GOT3 (cell line): ENCODE measurements around the gene KRTAP5-1.
"Not testable (repeated sequence)": the region's sequence is repeated elsewhere in the genome, so short reads cannot be mapped to it uniquely, and the experiment has no call there.

ENCODE experiments used
- DNase-seq: peaks from one replicate; lab custom pipeline; 2025; ENCODE audit warnings: mixed read lengths; lab: John Stamatoyannopoulos, UW

Gene KRTAP5-1

DNA sequence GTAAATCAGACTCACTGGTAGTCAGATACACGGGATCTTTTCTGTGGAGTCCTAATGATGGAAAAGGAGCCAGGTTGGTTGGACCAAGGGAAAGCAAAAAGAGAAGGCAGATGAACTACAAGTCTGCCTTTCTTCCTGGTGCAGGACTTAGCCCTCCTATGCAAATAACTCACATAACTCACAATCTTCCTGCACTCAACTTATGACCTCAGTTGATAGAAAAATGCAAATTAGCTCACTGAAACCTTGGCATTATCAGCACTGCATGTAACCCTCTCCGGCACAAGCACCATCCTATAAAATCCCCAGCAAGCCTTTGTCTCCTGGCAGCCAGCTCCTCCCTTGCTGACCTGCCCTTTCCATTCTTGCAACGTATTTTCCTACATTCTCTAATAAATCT is 16.6 kb upstream of the KRTAP5-1 start:
- not testable (repeated sequence) for DNase-seq

DNA sequence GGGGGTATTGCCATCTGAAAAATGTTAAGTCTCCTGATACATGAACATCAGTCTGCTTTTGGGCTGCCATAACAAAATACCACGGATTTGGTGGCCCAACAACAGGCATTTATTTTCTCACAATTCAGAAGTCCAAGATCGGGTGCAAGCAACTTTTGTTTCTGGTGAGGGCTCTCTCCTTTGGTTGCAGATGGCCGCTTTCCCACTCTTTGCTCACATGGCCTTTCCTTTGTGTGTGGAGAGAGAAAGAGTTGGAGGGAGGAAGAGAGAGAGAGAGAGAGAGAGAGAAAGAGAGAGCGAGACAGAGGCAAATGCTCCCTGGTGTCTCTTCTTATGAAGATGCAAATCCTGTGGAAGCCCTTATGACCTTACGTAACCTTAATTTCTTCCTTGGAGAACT is 15.5 kb upstream of the KRTAP5-1 start:
- DNase-seq, result no peak

- DNase-seq, result no peak
Measured at GRCh38 chr11:1598816-1599215, 13.7 kb upstream of the KRTAP5-1 start.

DNA sequence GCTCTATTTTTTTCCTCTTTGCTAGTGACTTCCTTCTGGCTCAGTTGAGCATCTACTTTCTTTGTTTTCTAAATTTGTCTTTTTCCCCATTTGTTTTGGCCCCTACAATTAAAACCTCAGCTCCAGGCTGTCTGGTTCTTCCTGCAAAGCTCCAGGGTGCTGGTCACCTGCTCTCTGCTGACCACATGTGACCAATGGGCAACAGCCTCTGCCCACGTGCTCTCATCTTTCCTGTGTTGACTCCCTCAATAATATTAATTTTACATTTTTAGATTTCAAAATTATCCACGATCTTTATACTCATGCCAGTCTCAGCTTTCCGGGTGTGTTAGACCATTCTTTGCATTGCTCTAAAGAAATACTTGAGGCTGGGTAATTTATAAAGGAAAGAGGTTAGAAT is 13.3 kb upstream of the KRTAP5-1 start:
- DNase-seq, result not testable (repeated sequence)

- DNase-seq, result no peak
Measured at GRCh38 chr11:1597994-1598380, 12.9 kb upstream of the KRTAP5-1 start, which contains the start of gene KRTAP5-2. Gene KRTAP5-2 (minus strand): TSS chr11:1598294. CDS start chr11:1598250, 44 bp downstream.

DNA sequence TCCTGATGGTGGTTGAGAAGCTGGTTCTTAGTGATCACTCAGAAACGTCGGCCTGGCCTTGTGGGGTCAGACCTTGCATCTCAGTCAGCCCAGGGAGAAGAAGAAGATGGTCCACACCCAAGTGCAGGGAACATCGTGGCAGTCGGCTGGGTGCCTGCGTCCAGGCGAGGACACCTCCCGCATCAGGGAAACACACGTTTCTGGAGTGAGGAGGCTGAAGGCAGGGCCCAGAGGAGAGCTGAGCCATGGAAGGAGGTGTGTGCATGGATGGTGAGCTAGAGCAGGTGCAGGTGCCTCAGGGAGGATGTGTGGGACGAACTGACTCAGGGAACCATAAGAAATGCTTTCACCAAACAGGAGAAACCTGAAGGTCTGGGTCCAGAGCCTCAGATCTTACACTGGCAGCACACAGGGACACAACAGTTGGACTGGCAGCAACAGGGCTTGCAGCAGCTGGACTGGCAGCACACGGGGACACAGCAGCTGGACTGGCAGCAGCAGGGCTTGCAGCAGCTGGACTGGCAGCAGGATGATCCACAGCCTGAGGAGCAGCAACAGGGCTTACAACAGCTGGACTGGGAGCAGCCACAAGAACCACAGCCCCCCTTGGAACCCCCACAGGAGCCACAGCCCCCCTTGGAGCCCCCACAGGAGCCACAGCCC is 12.4 kb upstream of the KRTAP5-1 start:
- no peak for DNase-seq

GRCh38 chr11:1596576-1597121 is 11.6 kb upstream of the KRTAP5-1 start:
- not testable (repeated sequence) for DNase-seq

GRCh38 chr11:1595994-1596575 is 11.0 kb upstream of the KRTAP5-1 start:
- DNase-seq, result not testable (repeated sequence)

DNA sequence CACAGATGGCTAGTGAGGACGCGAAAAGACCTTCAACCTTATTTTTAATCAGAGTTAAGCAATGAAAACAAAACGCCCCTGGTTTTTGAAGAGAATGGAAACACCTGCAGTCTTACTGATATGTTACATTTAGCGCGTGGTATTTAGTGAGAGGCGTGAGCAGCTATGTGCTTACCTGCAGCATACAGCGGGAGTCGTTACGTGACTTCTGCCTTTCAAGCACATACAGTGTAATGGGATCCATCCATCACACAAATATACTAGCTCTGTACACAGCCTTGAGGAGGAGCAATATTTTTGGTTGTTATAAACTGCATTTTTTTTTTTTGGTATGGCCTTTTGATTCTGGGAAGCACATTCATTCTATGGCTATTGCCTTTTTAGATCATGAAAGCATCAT is 7.5 kb upstream of the KRTAP5-1 start:
- DNase-seq, result no peak

DNA sequence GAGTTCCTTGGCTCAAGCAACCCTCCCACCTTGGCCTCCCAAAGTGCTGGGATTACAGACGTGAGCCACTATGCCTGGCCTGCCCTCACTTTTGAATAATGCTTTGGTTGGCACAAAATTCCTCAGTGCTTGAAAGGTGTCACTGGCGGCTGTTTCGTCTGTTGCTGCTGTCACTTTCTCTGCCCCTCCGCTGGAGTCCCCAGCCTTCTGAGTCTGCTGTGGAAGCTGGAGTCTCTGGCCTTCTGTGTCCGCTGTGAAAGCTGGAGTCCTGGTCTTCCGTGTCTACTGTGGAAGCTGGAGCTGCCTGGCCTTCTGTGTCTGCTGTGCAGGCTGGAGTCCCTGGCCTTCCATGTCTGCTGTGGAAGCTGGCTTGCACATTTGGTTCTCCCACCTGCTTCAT is 4.9 kb upstream of the KRTAP5-1 start:
- no peak for DNase-seq

GRCh38 chr11:1589191-1589963 is 4.3 kb upstream of the KRTAP5-1 start:
- not testable (repeated sequence) for DNase-seq

DNA sequence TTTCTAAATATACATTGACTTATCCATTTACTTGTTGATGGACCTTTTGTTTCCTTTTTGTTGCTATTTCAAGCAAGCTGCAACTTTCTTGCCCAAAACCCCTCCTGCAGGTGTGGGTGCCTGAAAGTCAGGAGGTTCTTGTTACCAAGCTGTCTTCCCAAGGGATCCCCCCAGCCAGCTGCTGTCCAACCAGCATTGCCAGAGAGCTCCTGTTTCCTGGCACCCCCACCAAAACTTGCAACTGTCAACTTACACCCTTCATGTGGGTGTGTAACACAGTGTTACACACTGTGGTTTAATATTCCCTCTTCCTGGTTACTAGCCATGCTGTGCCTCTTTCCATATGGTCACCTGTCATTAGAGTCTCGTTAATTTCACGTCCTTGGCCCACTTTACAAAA is 1.6 kb upstream of the KRTAP5-1 start:
- no peak for DNase-seq

- not testable (repeated sequence) for DNase-seq
Measured at GRCh38 chr11:1582909-1583308, 2.2 kb downstream of the KRTAP5-1 start.

DNA sequence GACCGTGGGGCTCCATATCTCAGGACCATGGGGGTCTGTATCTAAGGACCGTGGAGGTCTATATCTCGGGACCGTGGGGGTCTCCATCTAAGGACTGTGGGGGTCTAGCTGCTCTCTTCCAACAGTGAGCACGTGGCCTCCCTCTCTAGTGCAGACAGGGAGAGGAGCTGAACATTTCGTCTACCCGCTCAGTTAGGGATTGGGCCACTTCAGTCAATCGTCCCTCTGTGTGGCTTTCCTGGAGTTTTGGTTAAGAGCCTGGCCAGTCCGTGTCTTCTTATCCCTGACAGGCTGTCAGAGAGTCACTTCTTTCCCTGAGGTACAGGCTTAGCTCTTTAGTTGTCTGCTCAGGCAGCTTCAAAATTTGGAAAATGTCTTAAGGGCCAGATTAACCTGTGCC is 3.1 kb downstream of the KRTAP5-1 start:
- no peak for DNase-seq

- no peak for DNase-seq
Measured at GRCh38 chr11:1576825-1577224, 8.3 kb downstream of the KRTAP5-1 start.

GRCh38 chr11:1575756-1576155 is 9.3 kb downstream of the KRTAP5-1 start:
- not testable (repeated sequence) for DNase-seq

DNA sequence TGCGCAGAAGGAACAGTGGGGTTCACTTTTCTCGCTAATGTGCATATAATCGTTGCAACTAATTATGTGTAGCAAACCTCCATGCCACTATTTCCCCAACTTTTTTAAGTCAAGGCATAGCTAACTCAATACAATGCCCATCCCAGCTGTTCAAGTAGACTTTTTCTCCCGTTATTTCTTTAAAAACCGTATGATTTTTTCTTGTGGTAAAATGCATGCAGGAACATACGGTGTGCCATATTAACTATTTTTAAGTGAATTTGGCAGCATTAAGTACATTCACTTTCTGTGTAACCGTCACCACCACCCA is 10.2 kb downstream of the KRTAP5-1 start:
- no peak for DNase-seq

DNA sequence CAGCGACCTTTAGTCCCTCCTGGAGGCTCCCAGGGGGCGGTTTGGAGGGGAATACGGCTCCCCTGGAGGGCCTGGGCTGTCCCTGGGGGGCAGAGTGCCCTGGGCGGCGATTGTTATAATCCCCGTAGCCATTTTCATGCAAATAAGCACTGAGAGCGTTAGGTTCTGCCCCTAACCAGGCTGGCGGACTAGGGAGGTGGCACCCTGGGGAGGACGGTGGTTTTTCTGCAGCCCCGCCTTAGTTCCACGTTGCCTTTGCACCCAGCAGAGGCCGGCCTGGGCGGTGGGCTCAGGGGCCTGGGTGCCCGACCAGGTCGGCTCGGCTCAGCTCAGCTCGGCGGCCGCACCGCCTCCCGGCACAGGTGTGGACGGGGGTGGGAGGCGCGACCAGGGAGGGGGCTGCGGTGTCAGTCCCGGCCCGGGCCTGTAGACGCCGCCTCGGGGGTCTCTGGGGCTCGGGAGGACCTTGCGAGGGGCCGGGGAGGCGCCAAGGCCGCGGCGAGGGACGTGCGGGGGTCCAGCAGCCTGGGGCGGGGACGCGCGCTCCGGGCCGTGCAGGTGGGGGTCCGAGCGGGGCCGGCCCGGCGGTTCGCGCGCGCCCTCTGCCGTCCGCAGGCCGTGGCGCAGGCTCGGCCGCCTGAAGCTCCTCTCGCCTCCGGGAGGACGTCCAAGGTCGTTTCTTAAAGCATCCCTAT is 10.7 kb downstream of the KRTAP5-1 start:
- DNase-seq, result no peak

GRCh38 chr11:1573903-1574237 is 11.2 kb downstream of the KRTAP5-1 start:
- DNase-seq, result no peak

DNA sequence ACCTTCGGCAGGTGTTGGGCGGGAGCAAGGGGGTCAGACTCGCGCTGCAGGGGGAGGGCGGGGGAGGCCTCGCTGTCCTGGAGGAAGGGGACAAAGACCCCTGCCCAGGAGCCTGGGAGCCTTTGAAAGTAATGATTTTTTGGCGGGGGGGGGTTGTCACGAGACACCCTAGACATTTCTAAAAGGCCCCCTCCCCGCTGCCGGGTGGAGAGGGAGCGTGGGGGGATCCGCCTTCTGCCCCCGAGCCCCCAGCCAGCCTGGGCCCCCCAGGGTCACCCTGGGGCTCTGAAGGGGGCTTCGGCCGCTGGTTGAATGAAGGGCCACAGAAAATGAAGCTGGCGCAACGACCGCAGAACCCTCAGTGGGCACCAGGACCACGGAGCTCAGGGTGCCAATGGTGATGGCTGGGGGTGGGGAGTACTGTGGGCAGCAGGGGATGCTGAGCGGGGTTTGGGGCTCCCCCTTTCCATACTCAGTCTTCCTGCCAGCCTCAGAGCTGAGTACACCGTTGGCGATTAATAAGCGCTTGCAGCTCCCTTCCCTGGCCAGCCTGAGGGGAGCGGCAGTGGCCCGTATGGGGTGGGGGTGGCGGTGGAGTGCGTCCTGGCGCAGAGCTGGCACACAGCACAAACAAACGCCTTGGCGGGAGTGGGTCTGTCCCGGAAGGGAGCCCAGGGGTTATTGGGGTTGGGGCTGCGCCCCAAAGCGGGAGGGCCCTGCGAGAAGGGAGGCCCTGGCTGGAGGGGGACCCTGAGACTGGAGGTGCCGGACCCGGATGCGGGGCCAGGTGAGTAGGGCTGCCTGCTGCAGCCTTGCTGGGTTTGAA is 11.8 kb downstream of the KRTAP5-1 start:
- DNase-seq, result no peak

DNA sequence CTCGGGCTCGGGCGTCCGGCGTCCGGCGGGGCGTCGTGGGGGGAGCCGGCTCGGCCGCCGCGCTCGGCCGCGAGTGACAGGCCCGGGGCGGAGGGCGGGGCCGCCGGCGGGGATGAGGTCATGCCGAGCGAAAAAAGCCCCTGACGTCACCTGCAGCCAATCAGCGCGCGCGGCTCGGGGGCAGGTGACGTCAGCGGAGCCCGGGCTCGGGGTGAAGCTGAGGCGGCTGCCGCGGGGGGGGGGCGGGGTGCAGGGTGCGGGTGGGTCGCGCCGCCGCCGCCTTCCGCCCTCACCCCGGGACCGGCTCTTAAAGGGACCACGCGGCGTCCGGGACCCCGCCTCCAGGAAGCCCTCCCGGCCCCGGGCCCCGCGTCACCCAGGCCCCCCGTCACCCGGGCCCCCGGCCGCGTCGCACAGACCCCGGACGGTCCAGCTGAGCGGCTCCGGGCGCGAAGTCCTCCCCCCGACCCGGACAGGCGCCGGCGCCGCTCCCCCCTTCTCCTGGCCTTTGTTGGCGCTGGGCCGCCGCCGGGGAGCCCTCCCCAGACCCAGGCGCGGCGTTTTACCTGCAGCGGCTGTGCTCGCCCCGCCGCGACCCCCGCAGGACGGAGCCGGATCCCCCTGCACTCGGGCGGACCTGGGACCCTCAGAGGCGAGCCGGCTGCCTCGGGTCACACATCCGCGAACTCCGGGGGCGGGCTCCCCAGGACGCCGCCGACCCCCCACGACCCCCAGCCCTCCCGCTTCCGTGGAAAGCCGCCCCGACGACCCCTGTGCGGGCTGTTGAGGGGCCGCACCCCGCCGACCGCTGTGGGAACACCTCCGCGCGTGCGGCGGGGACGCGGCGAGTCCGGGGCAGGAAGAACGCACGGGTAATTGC is 12.6 kb downstream of the KRTAP5-1 start, which contains the start of gene DUSP8:
DUSP8 (minus strand) TSS at position 75 of the 880 bp plus-strand sequence. CDS start 6,445 bp downstream, outside the sequence.
- peak; percentile 18 for DNase-seq
